WTC11 (cell line): Measurements from ENCODE around the gene FHIT.

Experiments used
- CTCF ChIP-seq: fragments of 200-600 bp; IDR thresholded peaks from 2 replicates; pipeline ENCODE4 v1.8.0; 2022; ENCODE audit warnings: antibody characterized with exemption
- FOXK1 ChIP-seq: sonication (generic); formaldehyde crosslinking; IDR thresholded peaks from 2 replicates; pipeline ENCODE4 v1.8.0; 2022; ENCODE audit warnings: mild to moderate bottlenecking, moderate library complexity, missing genetic modification reagents
- TF ChIP-seq, protein P1 (sequence below): fragments of 250-450 bp; sonication (Bioruptor Pico); IDR thresholded peaks from 2 replicates; pipeline ENCODE4 v2.1.2; 2022; ENCODE audit warnings: mild to moderate bottlenecking, moderate library complexity

- TF ChIP-seq, protein P1, sequence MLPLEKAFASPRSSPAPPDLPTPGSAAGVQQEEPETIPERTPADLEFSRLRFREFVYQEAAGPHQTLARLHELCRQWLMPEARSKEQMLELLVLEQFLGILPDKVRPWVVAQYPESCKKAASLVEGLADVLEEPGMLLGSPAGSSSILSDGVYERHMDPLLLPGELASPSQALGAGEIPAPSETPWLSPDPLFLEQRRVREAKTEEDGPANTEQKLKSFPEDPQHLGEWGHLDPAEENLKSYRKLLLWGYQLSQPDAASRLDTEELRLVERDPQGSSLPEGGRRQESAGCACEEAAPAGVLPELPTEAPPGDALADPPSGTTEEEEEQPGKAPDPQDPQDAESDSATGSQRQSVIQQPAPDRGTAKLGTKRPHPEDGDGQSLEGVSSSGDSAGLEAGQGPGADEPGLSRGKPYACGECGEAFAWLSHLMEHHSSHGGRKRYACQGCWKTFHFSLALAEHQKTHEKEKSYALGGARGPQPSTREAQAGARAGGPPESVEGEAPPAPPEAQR (CRISPR knock-in tag): no peak
- TF ChIP-seq CTCF: no peak
- no peak for TF ChIP-seq FOXK1 (CRISPR knock-in tag)
Observed at GRCh38 chr3:61257148-61257547, 5.9 kb upstream of the FHIT start.
